ENCODE data around the gene IL2RA.

Gene IL2RA

DNA sequence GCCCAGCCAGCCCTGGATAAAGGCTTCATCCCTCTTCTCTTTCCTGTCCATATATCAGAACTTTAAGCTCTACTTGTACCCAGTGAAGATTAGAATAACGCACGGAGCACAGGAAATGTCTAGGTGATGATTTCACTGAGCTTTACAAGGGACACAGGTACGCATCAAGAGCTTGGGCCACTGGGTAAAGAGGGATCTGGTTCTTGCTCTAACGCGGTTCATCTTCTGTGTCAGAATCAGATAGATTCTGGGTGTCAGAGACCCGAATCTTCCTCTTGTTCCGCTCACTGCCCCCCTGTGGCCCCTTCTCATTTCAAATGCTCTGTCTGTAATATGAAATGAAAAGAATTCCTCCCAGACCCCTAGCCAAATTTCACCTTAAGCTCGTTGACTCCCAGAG is 24.7 kb downstream of the IL2RA start:
- no peak for DNase-seq

DNA sequence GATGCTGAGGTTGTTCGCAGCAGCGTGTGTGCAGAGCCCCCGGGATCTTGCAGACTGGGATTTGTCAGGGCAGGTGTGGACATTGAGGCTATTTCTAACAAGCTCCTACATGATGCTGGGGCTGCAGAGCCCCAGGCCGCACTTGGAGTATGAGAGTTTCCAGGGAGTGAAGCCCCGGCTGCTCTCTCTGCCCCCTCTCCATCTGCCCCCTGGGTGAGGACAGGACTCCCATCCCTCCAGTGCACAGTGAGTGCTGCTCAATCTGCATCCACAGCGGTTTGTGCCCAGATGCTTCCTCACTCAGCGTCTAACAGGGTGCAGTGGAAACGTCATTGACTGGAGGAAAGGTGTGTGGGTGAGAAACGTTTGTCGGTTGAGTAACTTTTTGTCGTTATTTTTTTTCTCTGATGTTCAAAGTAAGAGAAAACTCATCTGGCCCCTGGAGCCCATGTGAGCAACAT is 25.3 kb downstream of the IL2RA start:
- no peak for DNase-seq

DNA sequence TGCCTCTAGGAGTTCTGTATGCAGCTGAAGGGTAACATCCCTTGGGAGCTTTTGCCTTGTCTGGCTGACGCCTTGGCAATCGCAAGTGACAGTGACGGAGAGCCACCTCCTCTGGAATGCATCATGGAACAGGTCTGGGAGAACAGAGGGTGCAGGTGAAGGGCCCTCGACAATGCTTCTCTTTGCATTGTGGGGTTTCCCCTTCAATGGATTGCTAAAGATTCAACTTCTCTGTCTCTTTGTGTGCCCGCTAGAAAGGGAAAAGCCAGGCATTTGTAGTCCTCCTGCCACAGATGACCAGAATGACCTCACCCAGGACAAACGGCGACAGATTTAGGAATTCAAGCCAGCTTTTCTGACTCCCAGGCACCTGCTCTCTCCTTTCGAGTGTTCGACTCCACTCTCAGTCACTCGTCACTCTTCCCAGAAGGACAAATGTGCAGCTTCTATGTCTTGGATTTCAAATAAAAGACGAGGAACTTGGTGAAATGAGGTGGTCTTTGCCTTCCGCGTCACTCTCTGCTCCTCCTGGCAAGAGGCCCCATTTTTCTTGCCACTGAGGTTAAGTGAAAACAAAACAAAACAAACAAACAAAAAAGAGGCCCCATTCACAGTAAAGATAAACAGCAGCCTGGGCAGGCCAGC is 26.1 kb downstream of the IL2RA start:
- no peak for DNase-seq

DNA sequence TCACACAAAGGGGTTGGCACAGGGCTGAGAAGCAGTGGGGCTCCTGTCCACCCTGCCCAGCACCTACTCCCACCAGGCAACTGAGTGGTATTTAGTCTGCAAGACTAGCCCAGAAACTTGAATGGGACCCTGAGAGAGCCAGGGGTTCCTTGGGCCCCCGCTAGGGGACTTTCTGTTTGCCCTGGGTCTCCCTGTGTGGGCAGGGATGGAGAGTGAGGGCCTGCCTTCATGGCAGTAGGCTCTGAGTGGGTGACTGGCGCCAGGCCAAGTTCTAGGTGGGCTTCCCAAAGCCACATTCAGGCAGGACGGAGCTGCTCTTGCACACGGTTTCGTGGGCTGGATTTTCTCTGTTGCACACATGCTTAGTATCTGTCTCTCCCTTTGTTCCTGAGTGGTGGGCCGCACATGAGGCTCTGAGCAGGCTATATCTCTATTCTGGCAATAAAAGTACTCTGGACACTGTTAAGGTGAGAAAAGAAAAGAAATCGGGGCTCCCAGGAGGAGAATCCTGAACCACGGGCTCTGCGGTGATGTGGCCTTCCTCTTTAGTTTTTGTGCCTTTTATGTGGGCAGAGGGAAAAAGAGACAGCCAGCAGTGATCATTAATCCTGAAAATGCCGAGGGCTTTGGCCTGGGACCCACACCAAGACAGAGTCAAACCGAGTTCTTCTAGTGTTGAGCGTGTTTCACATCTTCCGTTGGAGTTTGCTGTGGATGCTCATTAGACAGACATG is 26.9 kb downstream of the IL2RA start:
- DNase-seq = no peak

DNA sequence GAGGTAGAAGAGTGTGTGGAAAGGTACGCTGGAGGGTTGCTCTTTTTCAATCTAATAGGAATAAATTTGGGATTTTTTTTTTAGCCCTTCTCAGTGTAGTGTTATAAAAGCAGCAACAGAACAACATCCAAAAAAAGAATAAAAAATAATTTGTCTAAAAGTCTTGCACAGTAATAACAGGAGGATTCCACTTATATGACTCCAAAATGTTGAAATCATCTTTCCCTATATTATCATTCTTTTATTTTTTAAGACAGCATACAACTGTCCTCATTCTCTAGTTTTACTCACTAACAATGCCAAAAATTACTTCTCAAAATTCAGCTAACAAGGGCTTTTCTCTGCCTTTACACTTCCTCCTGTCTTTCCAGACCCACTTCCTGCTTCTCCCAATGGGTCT is 27.8 kb downstream of the IL2RA start:
- no peak for DNase-seq

DNA sequence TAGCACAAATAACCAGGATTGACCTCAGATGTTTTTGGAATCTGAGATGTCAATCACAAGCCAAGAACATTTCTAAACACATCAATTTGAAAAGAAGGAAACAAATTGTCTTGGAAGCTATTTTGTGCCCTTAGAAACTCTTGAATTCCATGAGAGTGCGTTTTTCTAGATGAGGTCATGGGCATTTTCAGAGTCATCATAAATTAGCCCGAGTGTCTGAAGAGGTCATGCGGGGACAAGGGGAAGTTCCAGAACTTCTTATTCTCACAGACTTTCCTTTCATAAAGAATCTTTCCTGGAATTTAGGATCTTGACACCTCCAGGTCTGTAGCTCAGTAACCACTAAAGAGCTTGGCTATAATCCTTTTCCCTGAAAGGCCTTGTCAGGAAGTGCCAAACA is 28.2 kb downstream of the IL2RA start:
- no peak for DNase-seq

DNA sequence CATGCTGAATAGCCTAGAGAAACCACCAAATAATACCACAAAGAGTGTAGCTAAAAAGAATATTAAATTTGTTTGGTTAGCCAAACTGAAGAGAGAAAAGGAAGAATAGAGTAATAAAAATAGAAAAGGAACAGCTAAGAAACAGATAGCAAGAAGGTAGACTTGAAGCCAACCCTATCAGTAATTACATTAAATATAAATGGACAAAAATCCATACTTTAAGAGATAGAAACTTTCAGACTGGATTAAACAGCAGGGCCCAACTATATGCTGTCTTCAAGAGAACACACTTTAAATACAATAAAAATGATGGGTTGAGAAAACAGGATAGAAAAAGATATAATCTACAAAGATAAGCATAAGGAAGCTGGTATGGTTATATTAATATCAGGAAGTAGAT is 31.2 kb downstream of the IL2RA start:
- no peak for DNase-seq

DNA sequence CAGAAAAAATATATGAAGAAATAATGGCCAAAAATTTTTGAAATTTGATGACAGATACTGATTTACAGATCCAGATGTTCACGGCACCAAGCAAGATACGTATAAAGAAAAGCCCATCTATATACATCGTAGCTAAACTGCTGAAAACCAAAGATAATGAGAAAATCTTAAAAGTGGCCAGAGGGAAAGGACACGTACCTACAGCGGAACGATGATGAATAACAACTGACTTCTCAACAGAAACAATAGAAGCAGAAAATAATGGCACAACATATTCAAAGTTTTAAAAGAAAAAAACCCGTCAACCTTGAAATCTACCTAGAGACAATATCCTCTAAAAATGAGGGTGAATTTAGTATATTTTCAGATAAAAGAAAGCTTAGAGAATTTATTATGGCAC is 31.9 kb downstream of the IL2RA start:
- DNase-seq = no peak

DNA sequence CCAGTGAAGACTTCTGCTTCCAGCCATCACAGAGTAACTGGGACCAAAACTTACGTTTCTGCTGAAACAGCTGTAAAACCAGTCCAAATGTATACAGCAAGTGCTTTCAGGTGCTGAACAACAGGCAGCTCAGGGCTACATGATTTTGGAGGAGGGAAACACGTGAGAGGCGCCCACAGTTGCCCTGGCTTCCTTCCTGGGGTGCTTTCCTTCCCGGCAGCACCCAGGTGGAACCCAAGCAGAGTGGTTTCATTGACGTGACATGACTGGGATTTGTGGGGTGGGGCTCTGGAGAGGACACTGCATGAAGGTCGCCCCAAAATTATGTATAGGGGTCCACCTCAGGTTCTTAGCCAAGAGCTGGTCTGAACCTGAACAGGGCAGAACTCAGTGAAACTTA is 34.2 kb downstream of the IL2RA start:
- DNase-seq = no peak

DNA sequence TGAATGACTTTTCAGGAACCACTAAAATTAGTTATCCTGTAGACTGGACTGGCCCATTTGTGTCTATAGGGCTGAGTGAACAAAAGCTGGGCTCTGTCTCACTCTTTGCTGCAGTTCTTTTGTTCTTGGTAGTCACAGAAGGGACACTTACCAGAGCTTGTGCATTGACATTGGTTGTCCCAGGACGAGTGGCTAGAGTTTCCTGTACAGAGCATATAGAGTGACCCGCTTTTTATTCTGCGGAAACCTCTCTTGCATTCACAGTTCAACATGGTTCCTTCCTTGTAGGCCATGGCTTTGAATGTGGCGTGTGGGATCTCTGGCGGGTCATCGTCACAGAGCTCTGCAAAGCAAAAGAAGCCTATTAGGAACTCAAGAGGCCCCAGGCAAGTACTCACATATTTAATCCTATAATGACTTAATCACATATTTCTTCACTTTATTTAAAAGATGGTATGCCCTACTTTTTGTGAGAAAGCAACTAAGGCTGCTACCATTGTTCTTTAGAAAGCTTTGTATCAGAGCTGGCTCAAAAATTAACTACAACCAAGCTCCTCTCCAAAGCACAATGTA is 36.4 kb downstream of the IL2RA start:
- no peak for DNase-seq

DNA sequence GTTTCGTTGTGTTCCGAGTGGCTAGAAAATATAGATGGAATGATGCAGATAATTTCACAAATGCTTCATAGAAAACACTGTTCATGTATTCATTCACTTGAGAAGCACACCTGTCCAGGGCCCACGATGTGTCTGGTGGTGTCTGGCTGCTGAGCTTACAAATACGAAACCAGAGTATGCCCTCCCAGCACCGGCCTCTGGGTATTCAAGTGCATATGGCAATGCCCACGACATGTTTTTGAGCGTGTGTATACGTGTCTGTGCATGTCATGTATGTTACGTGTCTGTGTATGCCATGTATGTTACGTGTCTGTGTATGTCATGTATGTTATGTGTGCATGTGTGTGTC is 37.9 kb downstream of the IL2RA start:
- DNase-seq = no peak

DNA sequence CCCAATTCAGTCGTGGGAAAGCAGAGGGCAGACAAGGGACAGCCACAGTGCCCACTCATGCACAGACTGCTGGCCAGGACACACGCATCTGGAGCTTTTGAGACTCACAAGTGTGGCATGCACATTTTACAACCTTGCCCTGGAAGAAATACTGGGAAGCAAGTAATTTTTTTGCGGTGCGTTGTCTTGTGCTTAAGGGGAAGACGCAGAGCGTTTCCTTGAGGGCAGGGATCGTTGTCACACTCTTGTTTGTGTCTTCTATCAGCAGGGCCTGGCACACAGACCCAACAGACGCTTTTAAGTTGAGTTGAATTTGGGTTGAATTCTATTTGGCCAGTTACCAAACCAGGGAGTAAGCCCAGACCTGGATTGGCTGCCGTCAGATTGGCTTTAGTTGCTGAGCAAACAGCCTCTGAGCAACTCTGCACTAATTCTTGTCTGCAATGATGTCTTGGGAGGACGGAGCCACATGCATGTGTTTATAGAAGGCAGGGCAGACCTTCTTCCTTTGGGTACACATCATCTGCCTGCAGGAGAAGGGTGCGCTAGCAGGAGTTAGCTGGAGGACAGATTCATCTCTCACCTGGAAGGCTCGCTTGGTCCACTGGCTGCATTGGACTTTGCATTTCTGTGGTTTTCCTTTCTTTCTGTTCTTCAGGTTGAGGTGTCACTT is 38.4 kb downstream of the IL2RA start:
- no peak for DNase-seq

DNA sequence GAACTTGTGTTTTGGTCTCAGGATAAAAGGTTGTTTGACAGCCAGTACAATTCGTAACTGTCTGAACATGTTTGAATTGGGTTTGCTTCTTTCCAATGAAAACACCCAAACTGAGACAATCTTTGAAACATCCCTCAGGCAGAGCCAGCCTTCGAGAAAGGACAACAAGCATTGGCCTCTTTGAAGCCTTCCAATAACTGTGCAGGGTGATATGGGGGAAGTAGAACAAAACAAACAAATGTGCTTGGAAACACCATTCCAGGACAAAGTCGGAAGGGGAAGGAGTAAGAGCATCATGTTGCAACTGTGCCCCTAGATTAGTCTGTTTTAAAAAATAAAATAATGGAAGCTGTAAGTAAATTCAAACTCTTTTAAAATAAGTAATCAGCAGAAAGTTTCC is 39.5 kb downstream of the IL2RA start:
- no peak for DNase-seq

DNA sequence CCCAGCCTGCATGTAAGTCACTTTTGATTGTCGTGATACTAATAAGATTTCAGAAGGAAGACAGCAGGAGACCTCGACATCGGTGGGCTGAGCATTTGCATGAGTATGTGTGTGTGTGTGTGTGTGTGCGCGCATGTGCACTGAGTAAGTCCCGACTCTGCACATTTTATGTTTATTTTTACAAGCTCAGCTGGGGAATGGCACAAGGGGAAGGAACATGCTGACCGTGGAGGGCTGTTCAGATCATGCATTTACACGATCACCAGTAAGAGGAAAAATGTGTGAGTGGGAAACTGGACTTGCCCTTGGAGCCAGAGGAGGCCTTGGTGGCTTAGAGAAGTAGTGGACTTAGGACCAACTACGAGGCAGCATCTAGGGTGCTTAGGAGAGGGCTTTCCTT is 41.3 kb downstream of the IL2RA start:
- DNase-seq = no peak

DNA sequence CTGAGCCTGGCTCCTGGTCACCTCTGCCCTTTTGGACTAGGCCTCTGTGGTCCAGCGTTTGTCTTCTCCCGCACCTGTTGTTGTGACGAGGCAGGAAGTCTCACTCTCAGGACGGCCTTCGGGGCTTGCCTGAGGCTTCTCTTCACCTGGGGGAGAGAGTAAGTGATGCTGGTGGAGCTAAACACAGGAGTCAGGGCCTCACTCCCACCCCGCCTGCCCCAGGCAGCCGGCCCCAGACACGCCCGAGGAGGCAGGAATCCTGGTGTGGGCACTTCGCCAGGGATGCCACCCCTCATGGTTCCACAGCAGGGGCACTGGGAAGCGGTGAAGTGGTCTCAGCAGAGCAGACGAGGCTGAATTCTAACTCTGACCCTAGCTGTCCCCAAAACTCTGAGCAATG is 42.4 kb downstream of the IL2RA start:
- no peak for DNase-seq

DNA sequence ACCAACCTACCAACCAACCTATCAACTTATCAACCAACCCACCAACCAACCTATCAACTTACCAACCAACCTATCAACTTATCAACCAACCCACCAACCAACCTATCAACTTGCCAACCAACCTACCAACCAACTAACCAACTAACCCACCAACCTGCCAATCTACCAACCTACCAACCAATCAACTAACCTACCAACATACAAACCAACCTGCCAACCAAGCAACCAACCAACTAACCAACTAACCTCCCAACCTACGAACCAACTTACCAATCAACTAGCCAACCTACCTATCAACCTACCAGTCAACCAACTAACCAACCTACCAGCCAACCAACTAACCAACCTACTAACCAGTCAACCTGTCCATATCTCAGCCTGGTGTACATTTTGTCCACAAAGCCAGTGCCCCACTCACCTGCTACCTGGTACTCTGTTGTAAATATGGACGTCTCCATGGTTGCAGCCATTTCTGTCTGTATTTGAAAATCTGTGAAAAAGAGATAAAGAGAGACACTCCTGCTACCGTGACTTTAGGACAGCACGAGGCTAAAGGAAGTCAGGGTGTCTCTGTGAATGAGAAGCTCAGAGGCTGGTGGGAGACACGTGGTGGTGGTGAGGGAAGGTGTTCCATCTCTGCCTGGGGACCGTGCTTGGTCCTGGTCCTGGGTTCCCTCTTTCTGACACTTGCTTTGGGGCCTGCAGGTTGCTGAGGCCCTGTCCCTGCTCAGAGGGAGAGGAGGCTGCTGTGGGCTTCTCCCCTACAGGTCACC is 43.0 kb downstream of the IL2RA start:
- DNase-seq = peak; percentile 19

DNA sequence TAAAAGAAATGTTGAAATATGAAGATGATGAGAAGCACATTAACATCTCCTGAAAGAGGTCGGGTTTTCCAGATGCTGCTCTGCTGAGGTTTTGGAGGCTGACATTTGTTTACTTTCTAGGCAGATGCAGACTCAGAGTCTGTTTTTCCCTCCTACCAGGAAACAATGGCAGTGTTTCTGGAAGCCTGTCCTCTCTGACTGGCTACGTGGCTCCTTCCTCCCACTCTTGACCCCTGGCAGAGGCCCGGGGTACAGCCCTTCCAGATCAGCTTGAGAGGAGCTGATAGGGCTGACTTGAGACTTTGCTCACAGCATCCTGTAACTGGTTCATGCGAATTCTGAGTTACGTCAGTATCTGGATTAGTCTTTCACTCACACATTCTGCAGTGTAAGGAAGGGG is 43.7 kb downstream of the IL2RA start:
- DNase-seq = peak; percentile 15

DNA sequence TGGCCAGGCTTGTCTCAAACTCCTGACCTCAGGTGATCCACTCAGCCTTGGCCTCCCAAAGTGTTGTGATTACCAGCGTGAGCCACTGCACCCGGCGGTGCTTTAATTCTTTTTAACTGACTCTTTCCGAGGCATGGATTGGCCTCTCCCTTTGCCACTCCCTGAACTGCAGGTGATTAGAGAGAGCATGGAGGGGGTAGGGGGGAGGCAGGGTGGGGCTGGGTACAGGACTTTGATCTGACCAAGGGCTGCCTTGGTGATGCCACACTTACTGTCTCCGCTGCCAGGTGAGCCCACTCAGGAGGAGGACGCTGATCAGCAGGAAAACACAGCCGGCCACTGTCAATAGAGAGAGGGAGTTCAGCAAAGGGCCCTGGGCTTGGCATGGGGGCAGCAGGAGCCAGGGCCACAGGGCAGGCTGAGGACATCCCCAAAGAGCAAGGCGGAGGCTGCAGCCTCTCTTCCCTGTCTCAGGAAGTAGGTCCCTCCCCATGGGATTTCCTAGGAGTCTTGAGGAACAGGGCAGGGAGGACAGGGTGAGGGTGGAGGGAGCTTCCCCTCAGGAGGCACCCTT is 44.3 kb downstream of the IL2RA start:
- DNase-seq = no peak

DNA sequence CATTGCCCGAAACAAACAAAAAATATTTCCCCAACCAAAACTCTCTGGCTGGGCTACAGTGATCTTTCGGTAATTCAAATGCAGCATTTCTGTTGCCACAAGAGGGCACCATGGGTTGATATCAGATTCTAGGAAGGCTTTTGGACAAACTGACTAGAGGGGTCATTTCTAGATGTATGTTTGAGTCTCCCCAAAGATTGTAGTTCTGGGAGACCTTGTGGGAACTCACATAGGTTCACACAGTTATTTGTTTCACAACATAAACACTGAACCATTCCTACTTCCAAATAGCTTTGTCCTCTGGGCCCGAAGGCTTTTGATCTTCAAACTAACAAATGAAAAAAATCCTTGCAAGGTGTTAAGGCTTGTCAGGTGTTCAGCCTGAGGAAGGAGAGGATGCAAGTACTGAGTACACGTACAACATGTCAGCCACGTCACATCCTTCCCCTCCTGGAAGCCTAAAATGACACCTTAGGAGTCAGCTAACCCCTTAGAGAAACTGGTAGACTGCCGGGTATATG is 47.9 kb downstream of the IL2RA start:
- DNase-seq = peak; percentile 73

DNA sequence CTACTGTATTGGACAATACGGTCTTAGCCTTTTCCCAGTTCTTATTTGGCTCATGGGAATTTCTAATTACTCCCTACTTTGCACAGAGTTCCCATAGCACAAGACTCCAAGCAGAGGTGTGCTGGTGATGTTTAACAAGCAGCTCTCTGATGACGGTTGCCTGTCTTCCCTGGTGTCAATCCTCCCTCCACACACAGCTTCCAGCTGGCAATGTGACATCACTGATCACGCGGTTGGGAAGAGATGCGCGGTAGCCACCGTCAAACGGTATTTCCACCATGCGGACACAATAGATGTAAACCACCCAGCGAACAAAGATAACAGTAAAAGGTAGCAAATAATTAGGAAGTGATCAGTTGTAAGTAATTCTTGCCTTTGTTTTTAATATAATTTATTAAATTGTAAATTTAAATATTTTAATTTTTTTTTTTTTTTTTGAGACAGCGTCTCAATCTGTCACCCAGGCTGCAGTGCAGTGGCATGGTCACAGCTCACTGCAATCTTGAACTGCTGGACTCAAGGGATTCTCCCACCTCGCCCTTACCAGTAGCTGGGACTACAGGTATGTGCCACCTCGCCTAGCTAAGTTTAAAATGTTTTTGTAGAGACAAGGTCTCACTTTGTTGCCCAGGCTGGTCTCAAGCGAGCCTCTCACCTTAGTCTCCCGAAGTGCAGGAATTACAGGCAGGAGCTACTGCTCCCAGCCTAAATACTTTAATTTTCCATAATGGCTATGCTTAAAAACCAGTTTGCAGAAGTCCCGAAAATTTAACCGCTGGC is 48.6 kb downstream of the IL2RA start:
- DNase-seq = peak; percentile 61

DNA sequence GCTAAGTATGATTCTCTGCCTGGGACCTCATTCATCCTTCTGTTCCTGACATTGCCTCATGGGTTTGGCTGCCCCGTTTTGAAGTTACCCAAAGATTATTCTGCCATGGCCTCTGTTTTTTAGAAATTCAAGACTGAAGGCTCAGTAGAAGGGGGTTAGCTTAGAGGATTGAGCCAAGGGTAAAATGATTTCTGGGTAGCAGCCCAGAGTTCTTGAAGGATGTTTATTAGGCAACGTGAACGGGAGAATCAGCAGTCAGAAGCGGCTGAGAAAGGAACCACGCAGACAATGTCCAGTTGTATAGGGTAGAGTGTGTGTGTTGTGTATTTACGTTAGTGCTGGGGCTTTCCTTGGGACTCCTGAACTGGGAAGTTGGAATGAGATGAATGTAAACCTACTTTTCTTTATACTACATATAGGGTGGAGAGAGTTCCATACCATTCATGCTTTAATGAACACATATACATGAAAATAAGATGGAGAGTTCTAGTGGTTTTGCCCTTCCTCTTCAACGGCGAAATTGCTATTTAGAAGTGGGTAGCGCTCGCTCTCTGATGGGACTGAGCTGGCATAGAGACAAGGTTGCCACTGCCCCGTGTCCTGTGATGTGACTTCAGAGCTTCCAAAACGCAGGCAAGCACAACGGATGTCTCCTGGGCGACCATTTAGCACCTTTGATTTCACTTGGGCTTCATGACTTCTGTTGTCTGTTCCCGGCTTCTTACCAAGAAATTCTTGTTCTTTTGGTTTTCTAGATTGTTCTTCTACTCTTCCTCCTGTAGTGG is 49.9 kb downstream of the IL2RA start:
- no peak for DNase-seq
